GM21717 (cell line): Measurements from ENCODE around the gene GNAS-AS1.

Experiments used
- ATAC-seq: cut with Tn5 transposase; IDR thresholded peaks from one replicate; pipeline ENCODE4 v1.9.1; 2021; ENCODE audit warnings: mild to moderate bottlenecking, moderate library complexity; ENCODE audit not compliant: unreplicated experiment

Gene GNAS-AS1

DNA sequence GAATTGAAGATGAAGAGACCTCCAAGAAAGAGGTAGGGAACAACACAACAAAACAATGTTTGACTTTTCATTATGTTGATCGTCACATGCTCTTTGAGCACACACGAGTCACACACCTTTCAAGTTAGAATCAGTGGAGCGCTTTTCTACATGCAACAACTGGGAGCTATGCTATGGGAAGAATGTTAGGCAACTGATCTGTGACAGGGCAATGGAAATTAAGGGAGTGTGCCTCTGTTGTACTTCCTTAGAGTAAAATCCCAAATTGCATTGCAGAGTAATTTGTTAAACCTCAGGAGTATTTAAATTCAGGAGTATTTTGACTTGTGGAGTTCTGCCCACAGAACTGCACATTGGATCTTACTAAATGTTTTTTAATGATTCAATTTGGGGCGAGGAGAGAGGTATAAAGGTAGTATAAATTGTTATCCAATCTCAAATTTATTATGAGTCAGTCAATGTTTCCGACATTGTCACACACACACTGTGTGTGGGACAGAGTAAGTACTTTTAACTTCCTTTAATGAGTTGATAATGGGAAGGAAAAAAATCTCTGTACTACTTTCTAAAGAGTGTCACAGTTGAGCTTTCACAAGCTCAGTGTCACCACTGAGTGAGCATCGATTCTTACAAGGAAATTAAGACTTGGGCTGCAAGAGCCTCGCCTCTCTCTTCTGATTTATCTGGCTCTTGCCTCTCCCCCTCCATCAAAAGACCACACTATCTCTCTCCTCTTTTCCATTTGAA is 12.5 kb upstream of the GNAS-AS1 start:
- ATAC-seq, result no peak

DNA sequence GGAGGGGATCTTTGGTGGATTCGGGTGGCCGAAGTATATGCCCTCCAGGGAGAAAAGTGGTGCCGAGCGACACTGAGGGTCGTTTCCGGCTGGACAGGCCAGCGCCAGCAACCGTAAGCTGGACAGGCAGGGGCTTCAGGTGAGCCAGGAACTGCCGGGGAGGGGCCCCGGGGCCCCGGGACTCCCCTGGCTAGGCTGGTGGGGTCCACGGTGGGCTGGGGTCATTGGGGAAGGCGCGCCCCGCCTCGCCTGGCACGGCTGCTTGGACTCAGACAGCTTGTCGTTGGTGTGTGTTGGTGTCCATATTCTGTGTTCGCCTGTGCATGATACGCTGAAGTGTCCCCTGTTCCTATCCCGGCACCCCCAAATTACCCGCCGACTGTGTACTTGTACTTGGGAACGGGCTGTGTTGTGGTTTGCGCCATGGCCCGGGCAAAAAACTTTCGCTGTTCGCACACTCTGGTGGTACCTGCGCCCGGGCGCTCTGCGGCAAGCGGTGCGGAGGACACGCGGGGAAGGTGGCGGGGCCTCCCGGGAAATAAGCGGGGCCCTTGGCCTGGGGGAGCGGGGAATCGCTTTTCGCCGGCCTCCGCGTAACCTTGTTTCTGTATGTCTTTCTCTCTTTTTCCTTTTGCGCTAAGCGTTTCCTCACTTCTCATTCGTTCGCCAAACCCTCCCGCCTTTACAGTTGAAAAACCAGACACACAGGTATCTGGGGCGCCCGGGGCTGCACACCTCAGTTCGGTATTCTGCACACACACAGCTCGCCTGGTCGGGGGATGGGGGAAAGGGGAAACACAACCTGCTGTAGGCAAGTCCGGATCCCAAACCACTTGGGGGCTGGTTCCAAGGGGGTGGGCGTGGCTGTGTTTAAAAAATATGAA is 5.0 kb upstream of the GNAS-AS1 start:
- no peak for ATAC-seq

DNA sequence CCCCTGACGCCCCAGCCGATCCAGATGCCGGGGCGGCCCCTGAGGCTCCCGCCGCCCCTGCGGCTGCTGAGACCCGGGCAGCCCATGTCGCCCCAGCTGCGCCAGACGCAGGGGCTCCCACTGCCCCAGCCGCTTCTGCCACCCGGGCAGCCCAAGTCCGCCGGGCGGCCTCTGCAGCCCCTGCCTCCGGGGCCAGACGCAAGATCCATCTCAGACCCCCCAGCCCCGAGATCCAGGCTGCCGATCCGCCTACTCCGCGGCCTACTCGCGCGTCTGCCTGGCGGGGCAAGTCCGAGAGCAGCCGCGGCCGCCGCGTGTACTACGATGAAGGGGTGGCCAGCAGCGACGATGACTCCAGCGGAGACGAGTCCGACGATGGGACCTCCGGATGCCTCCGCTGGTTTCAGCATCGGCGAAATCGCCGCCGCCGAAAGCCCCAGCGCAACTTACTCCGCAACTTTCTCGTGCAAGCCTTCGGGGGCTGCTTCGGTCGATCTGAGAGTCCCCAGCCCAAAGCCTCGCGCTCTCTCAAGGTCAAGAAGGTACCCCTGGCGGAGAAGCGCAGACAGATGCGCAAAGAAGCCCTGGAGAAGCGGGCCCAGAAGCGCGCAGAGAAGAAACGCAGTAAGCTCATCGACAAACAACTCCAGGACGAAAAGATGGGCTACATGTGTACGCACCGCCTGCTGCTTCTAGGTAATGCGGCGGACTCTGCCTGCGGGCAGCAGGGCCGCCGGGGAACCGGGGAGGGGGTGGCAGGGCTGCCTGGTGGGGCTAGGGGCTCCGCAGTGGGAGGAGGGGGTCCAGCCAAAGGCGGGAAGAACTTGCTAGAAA is 4.2 kb upstream of the GNAS-AS1 start:
- no peak for ATAC-seq

DNA sequence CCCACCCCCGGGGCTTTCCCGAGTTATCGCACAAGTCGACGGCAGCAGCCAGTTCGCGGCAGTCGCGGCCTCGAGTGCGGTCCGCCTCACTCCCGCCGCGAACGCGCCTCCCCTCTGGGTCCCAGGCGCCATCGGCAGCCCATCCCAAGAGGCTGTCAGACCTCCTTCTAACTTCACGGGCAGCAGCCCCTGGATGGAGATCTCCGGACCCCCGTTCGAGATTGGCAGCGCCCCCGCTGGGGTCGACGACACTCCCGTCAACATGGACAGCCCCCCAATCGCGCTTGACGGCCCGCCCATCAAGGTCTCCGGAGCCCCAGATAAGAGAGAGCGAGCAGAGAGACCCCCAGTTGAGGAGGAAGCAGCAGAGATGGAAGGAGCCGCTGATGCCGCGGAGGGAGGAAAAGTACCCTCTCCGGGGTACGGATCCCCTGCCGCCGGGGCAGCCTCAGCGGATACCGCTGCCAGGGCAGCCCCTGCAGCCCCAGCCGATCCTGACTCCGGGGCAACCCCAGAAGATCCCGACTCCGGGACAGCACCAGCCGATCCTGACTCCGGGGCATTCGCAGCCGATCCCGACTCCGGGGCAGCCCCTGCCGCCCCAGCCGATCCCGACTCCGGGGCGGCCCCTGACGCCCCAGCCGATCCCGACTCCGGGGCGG is 3.4 kb upstream of the GNAS-AS1 start:
- ATAC-seq, result no peak

DNA sequence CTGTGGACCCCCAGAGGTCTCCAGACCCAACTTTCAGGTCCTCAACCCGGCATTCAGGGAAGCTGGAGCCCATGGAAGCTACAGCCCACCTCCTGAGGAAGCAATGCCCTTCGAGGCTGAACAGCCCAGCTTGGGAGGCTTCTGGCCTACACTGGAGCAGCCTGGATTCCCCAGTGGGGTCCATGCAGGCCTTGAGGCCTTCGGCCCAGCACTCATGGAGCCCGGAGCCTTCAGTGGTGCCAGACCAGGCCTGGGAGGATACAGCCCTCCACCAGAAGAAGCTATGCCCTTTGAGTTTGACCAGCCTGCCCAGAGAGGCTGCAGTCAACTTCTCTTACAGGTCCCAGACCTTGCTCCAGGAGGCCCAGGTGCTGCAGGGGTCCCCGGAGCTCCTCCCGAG is 2.8 kb upstream of the GNAS-AS1 start:
- ATAC-seq, result no peak

DNA sequence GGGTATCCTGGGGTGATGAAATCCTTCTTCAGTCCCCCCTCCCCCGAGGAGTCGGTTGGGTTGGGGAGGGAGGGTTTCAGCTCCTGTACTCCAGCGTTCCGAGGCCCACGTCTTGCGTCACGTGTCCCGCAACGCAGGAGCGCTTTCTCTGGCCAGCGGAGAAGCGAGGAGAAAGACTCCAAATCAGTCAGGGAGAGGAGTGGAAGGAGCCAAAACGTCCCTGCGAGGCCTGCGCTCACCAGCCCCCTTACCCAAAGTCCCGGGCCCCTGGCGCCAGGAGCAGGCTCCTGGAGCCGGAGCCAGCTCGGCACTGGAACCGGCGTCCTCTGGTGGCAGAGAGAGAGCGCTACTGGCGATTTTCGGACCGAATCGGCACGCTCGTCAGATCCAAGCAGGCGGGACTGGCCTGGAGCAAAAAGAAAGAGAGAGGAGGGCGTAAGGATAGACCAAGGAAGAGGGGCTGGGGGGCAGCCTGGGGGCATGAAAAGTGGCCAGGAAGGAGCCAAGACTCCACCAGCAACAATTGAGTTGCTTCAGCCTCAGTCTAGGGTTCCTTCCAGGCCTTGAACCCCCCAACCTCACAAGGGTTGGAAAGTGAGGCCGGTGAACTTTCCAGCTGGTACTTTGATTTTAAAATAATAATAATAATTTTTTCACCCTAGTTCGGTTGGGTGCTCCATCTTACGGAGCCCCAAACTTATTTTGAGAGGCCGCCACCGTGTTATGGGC is 2.0 kb upstream of the GNAS-AS1 start, which contains the start of gene GNAS:
GNAS (plus strand) TSS at position 174 of the 729 bp plus-strand sequence.
- ATAC-seq, result no peak

DNA sequence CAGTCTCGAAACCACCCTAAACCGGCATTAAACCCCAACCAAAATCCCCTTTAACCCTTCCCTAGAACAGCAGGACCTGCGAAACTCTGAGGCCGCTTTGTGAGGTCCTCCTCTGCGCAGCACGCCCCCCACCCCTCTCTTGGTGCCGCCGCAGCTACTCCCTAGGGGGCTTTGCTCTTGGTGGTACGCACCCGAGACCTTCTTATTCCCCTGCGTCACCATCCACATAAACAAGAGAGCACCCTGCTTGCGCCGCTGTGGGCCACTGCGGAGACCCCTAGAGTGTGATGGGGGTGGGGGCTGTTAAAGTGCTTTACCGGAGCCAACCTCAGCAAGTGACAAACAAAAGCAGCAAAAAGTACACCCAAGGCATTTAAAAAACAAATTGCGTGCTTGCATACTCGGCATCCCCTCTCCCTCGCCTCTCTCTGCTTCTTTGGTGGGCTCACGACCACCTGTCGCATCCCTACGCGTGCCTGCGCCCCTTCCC is 1.3 kb upstream of the GNAS-AS1 start:
- no peak for ATAC-seq

DNA sequence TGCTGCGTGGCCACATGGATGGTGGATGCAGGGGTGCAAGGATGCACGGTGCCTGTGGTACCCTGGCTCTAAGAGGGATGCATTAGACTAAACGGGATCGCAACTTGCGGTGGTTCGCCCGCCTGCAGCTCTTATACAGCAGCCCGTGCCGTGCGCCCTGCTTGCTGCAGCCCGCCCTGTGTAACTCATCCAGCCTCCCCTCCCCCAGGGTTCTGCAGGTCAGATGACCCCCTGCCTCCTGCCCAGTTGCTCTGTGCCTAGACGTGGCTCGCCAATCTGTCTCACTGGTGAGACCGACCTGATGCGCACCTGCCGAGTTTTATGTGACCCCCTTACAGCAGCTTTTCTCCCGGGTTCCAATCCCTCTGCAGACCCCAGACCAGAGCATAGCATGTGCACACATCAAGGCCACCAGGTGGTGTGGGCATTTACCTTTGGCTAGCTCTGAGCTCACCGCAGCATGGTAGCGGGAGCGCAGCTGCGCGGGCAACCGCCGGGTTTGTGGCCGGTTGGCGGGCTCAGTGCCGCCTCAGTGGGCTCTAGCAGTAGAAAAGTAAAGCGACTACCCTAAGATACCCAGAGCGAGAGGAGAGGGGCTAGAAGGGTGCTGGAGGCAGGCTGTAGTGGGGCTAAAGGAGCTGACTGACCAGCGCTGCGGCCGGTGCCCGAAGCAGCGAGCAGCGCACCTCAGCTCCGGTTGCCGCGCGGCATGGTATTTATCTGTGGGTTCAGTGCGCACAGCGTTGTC is 693 bp upstream of the GNAS-AS1 start:
- ATAC-seq, result peak; percentile 3

DNA sequence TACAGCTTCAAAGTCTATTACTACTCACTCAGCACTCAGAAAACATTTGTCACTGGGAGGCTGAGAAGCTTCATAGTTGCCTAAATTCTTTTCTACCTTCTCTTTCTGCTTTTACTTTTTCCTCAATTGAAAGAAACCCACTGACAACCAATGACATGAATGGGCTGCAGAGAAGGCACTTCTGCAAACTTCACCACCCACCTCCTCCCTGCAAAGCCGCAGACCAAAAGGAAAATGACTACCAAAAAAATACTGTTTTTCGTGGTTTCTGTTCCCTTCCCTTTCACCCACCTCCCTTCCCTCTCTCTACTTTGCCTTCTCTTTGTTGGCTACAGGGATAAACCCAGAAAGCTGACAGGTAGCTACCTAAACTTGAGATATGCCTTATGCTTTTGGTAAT is 3.2 kb downstream of the GNAS-AS1 start:
- ATAC-seq, result no peak

DNA sequence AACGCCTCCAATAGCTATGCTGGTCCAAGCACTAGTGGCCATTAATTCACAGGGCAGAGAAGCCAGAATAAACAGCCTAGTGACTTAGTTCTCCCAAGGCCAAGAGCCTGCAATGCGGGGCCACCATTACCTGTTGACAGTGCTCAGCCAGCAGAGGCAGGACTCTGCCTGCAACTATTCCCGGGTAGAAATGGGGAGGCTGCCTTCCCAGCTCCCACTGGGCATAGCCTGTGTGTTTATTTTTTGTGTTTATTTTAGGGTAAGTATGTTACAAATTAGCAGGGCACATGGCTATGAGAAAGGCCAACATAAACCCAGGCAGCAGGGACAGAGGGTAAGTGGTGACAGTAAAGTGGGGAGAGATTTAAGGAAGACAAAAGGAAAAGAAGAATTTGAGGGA is 5.0 kb downstream of the GNAS-AS1 start:
- no peak for ATAC-seq

DNA sequence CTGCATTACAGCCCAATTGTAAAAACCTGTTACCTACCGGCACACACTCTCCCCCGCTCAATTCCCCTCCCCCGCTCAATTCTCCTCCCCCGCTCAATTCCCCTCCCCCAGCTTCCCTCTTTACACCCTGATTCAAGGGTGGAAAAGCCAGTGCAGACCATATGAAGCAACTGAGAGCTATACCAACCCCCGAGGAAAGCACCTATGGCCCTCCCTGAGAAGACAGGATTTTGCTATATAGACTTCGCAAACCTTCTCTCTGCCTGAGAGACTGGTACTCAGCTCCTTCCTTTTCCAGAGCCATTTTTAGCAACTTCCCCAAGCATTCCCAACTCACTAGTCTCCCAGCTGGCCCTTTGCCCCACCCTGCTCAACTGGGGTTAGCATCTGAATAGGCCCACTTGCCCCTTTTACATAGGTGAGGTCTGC is 7.6 kb downstream of the GNAS-AS1 start:
- no peak for ATAC-seq

DNA sequence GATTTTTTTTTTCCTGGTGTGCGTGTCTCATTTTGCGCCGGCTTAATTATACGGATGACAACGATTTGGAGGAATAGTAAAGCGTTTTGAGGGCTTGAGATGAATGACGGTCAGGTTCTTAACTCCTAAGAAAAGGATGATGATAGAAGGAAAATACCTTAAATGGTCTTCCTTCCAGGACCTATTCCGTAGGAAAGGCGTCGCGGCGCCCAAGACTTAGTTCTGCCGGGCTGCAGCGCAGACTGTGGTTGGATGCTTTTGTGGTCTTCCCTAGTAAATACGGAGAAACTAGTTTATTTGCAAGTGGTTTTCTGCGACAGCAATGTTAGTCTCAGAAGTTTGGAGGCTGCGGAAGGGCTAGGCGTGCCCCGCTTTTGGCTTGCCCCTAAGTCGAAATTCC is 8.4 kb downstream of the GNAS-AS1 start:
- no peak for ATAC-seq

DNA sequence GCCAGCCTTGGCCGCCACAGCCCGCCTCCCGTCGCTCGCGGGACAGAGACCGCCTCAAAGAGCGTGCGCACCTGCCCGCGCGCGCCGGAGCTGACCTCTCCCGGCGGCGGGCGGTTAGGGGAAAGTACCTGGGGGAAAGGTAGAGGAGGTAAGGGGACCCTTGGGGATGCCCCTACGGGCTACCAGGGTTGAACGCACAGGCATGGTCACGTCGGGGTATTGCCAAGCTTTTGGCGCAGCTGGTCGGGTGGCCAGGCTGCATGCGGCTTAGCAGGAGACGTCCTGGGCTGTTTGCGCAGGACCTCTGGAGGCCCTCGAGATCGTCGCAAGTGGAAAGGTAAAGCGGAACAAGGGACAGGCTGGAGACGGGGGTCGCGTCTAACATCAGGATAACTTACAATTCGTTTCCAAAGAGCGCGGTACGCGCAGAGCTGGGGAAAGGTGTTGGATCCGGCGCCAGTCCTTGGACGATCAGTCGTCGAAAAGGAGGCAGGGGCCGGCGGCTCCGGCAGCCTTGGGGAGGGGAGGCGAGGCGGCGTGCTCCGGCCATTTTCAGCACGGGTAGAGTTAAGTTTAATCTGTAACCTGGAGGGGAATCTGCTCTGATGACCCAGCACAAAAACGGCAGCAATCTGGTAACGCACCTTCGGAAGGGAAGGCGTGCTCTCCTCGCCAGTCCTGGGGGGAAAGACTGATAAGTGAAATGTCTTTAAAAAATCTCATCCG is 9.0 kb downstream of the GNAS-AS1 start:
- ATAC-seq, result no peak

DNA sequence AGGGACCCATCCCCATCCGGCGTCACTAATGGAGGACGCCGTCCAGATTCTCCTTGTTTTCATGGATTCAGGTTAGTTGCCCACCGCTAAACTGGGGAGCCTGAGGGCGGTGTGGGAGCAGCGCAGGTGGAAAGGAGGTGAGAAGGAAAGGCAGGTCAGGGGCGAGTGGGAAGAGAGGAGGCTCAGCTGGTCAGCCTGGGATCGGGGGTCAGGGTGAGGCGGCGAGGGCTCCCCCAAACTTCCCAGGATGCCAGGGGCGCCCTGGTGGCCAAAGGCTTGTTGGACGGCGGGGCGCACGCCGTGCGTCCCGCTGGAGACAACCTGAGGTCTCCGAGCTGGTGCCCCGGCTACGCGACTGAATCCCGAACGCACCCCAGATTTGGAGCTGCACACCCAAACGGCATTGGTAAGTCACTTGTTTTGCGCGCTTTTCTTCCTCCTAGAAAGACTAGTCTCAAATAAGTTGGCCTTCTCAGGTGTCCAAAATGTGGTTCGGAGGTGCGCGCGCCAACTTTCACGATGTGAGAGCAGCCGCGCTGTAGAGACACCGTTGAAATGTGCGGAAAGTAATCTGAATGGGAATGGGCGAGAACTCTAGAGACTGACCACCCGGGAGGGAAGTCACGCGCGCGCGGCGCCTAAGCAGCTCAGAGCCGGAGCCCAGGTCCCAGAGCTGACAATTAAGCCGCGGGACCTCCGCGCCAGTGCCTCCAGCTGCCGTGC is 9.7 kb downstream of the GNAS-AS1 start:
- ATAC-seq, result no peak

DNA sequence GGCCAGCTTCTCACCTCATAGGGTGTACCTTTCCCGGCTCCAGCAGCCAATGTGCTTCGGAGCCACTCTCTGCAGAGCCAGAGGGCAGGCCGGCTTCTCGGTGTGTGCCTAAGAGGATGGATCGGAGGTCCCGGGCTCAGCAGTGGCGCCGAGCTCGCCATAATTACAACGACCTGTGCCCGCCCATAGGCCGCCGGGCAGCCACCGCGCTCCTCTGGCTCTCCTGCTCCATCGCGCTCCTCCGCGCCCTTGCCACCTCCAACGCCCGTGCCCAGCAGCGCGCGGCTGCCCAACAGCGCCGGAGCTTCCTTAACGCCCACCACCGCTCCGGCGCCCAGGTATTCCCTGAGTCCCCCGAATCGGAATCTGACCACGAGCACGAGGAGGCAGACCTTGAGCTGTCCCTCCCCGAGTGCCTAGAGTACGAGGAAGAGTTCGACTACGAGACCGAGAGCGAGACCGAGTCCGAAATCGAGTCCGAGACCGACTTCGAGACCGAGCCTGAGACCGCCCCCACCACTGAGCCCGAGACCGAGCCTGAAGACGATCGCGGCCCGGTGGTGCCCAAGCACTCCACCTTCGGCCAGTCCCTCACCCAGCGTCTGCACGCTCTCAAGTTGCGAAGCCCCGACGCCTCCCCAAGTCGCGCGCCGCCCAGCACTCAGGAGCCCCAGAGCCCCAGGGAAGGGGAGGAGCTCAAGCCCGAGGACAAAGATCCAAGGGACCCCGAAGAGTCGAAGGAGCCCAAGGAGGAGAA is 10.5 kb downstream of the GNAS-AS1 start:
- ATAC-seq, result no peak

DNA sequence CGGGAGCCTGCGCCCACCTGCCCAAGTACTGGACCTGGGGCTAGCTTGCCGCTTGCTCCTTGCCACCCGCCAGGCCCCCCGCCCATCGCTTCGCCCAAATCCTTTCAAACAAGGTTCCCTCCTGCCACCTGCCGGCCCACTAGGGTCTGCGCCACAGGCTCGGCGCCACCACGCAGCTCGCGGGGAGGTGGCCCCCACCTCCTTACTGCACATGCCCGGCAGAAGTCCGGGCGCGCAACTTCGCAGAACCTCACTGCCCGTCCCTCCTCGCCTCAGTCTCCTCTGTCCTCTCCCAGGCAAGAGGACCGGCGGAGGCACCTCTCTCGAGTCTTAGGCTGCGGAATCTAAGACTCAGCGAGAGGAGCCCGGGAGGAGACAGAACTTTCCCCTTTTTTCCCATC is 11.2 kb downstream of the GNAS-AS1 start:
- ATAC-seq, result no peak

DNA sequence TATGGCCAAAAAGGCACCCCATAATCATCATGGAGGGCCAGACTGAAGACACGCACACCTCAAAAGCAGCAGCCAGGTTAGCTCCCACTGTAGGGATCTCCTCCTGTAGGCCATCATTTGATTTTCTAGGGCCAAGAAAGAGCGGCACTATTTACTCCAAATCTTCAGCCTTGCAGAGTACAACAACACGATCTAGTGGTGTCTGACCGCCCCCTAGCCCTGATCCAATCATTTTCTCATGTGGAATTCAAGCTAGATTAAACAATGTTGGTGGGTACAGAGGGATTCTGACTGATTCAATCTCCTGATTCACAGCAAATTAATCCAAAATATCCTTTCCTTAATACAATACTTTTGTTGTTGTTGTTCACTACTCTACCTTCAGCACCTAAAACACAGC is 12.5 kb downstream of the GNAS-AS1 start:
- ATAC-seq, result no peak
